H1 (cell line): ENCODE results near the gene IQSEC3. TPM values are rescaled to one million over a fixed set of nuclear protein-coding genes. Genes with fewer than 3 reads are reported as not detected.

Source experiments
- CTCF ChIA-PET: fragments of 300-600 bp; sonication (Branson Sonifier 250); formaldehyde crosslinking; loops from one replicate; lab custom pipeline; 2021; ENCODE audit not compliant: partially characterized antibody; lab: Charles Lee
- POLR2A ChIA-PET: fragments of 300-600 bp; sonication (Branson Sonifier 250); formaldehyde crosslinking; loops from one replicate; lab custom pipeline; 2021; ENCODE audit warnings: inconsistent platforms; ENCODE audit not compliant: partially characterized antibody; lab: Charles Lee
- DNase-seq, 2 experiments: peaks; one replicate each; pipeline versions ENCODE4 v3.0.0 to v3.0.0-alpha.2; 2010 to 2022; ENCODE audit warnings: low spot score in 2 of 2, low read depth in 1 of 2, mixed read lengths in 1 of 2
- FAIRE-seq: peaks from 2 replicates; lab custom pipeline; 2011; peaks lifted over from hg19 to GRCh38; lab: Jason Lieb, UNC
- H2AFZ ChIP-seq: 2 replicates; pipeline ENCODE4 v1.8.1; 2012; ENCODE audit warnings: low read length, inconsistent platforms
- H2AK5ac ChIP-seq: 2 replicates; pipeline ENCODE4 v1.6.1; 2013; ENCODE audit warnings: low read depth, low read length
- H2BK120ac ChIP-seq: replicated peaks from 2 replicates; pipeline ENCODE3; 2013; ENCODE audit warnings: low read depth, low read length, inconsistent platforms
- H2BK12ac ChIP-seq: 2 replicates; pipeline ENCODE4 v1.6.1; 2013; ENCODE audit warnings: low read depth, low read length
- H2BK15ac ChIP-seq: 2 replicates; pipeline ENCODE4 v1.6.1; 2013; ENCODE audit warnings: low read length
- H2BK20ac ChIP-seq: 2 replicates; pipeline ENCODE4 v1.6.1; 2013; ENCODE audit warnings: low read length
- H2BK5ac ChIP-seq: 2 replicates; pipeline ENCODE4 v1.6.1; 2013; ENCODE audit warnings: low read depth, low read length
- H3K14ac ChIP-seq: 2 replicates; pipeline ENCODE4 v1.6.1; 2013; ENCODE audit warnings: inconsistent platforms; ENCODE audit not compliant: insufficient read length
- H3K18ac ChIP-seq: 2 replicates; pipeline ENCODE4 v1.6.1; 2013; ENCODE audit warnings: low read length; ENCODE audit errors: extremely low read depth
- H3K23ac ChIP-seq: 2 replicates; pipeline ENCODE4 v1.6.1; 2013; ENCODE audit warnings: inconsistent platforms; ENCODE audit not compliant: insufficient read length
- H3K23me2 ChIP-seq: 2 replicates; pipeline ENCODE4 v1.6.1; 2013; ENCODE audit warnings: low read depth, low read length
- H3K27ac ChIP-seq: 2 replicates; pipeline ENCODE4 v1.6.1; 2011; ENCODE audit warnings: low read depth, low read length, inconsistent platforms
- H3K27me3 ChIP-seq, 4 experiments: replicated peaks in 1 of 4; 1 replicate in 1 of 4; 2 replicates in 3 of 4; pipeline versions ENCODE4 v1.6.1 to v1.8.1; 2011 to 2013; ENCODE audit warnings: low read length in 3 of 4, mild to moderate bottlenecking in 3 of 4, inconsistent platforms in 2 of 4, mixed read lengths in 2 of 4, moderate library complexity in 1 of 4; ENCODE audit not compliant: control insufficient read depth in 3 of 4, insufficient read depth in 3 of 4; ENCODE audit errors: extremely low read depth in 1 of 4
- H3K36me3 ChIP-seq, 4 experiments: 2 replicates each; pipeline versions ENCODE4 v1.6.1 to v1.8.1; 2011 to 2013; ENCODE audit warnings: mild to moderate bottlenecking in 4 of 4, low read length in 3 of 4, moderate library complexity in 2 of 4, control low read depth in 1 of 4, inconsistent platforms in 1 of 4; ENCODE audit not compliant: insufficient read depth in 4 of 4, control insufficient read depth in 2 of 4
- H3K4ac ChIP-seq: replicated peaks from 2 replicates; pipeline ENCODE3; 2013; ENCODE audit warnings: low read length, low read depth, mixed read lengths, inconsistent platforms; ENCODE audit not compliant: insufficient read length
- H3K4me1 ChIP-seq, 4 experiments: replicated peaks in 1 of 4; 1 replicate in 1 of 4; 2 replicates in 3 of 4; pipeline versions ENCODE4 v1.6.1 to v1.8.1; 2011 to 2013; ENCODE audit warnings: low read length in 3 of 4, inconsistent platforms in 2 of 4, mixed read lengths in 1 of 4; ENCODE audit not compliant: insufficient read depth in 4 of 4, control insufficient read depth in 3 of 4
- H3K4me2 ChIP-seq, 2 experiments: 2 replicates each; pipeline versions ENCODE4 v1.6.1 to v1.8.1; 2011 to 2013; ENCODE audit warnings: low read depth in 2 of 2, low read length in 2 of 2, control low read depth in 1 of 2, inconsistent platforms in 1 of 2, mild to moderate bottlenecking in 1 of 2; ENCODE audit not compliant: insufficient read depth in 1 of 2
- H3K4me3 ChIP-seq, 4 experiments: fragments of 200-600, 300-600 bp in 1 of 4; sonication (generic), shearing (Covaris generic), sonication (Bioruptor Twin) in 1 of 4; 2 replicates each; pipeline versions ENCODE4 v1.5.1 to v1.8.1; 2011 to 2016; ENCODE audit warnings: low read length in 4 of 4, low read depth in 3 of 4, control low read depth in 2 of 4, inconsistent platforms in 2 of 4, mild to moderate bottlenecking in 2 of 4, mixed read lengths in 1 of 4, moderate library complexity in 1 of 4; ENCODE audit not compliant: insufficient read depth in 2 of 4; ENCODE audit errors: extremely low read depth in 1 of 4
- H3K56ac ChIP-seq: replicated peaks from 2 replicates; pipeline ENCODE3; 2013; ENCODE audit warnings: low read depth, mild to moderate bottlenecking, mixed read lengths, low read length, inconsistent platforms; ENCODE audit not compliant: insufficient read length
- H3K79me1 ChIP-seq: 2 replicates; pipeline ENCODE4 v1.6.1; 2013; ENCODE audit warnings: low read depth, low read length, control low read depth
- H3K79me2 ChIP-seq, 2 experiments: 2 replicates each; pipeline versions ENCODE4 v1.6.1 to v1.8.1; 2012 to 2013; ENCODE audit warnings: low read length in 2 of 2, mild to moderate bottlenecking in 2 of 2, inconsistent platforms in 1 of 2; ENCODE audit not compliant: insufficient read depth in 2 of 2, control insufficient read depth in 1 of 2
- H3K9ac ChIP-seq, 4 experiments: replicated peaks in 1 of 4; 1 replicate in 1 of 4; 2 replicates in 3 of 4; pipeline versions ENCODE4 v1.6.1 to v1.8.1; 2011 to 2013; ENCODE audit warnings: low read depth in 3 of 4, low read length in 3 of 4, control low read depth in 2 of 4, mild to moderate bottlenecking in 2 of 4, moderate library complexity in 2 of 4, inconsistent platforms in 1 of 4; ENCODE audit errors: extremely low read depth in 1 of 4
- H3K9me3 ChIP-seq, 2 experiments: 2 replicates each; pipeline versions ENCODE4 v1.6.1 to v1.8.1; 2012 to 2013; ENCODE audit warnings: mild to moderate bottlenecking in 2 of 2, moderate library complexity in 2 of 2, control low read depth in 1 of 2, inconsistent platforms in 1 of 2, low read depth in 1 of 2, low read length in 1 of 2, mixed read lengths in 1 of 2; ENCODE audit not compliant: insufficient read depth in 2 of 2
- H4K20me1 ChIP-seq, 2 experiments: replicated peaks in 1 of 2; 2 replicates each; pipeline versions ENCODE3 to v1.8.1; 2011 to 2013; ENCODE audit warnings: inconsistent platforms in 2 of 2, low read length in 2 of 2, mild to moderate bottlenecking in 1 of 2; ENCODE audit not compliant: insufficient read depth in 2 of 2, control insufficient read depth in 1 of 2
- H4K5ac ChIP-seq: 2 replicates; pipeline ENCODE4 v1.6.1; 2013; ENCODE audit warnings: low read length, low read depth, mixed read lengths, inconsistent platforms; ENCODE audit not compliant: insufficient read length
- H4K8ac ChIP-seq: 2 replicates; pipeline ENCODE4 v1.8.0; 2013; ENCODE audit warnings: mild to moderate bottlenecking, moderate library complexity, low read length, inconsistent platforms; ENCODE audit not compliant: insufficient read depth; ENCODE audit errors: extremely low read depth
- H4K91ac ChIP-seq: replicated peaks from 2 replicates; pipeline ENCODE3; 2013; ENCODE audit warnings: low read length, mixed read lengths, inconsistent platforms; ENCODE audit not compliant: insufficient read length
- E2F6 ChIP-seq: IDR thresholded peaks from 2 replicates; pipeline ENCODE4 v1.6.1; 2012; ENCODE audit warnings: inconsistent platforms
- EGR1 ChIP-seq: IDR thresholded peaks from 2 replicates; pipeline ENCODE4 v1.6.1; 2011; ENCODE audit warnings: low read depth, low read length, borderline replicate concordance
- MAX ChIP-seq: IDR thresholded peaks from 2 replicates; pipeline ENCODE4 v1.6.1; 2012; ENCODE audit warnings: inconsistent platforms
- WGBS, 2 experiments: shearing (Covaris generic) in 1 of 2; methylation state at CpG; one replicate each; pipeline versions ENCODE4 v1.1.6 to v1.1.7; 2013 to 2015; ENCODE audit warnings: low lambda C conversion rate in 2 of 2, mixed read lengths in 2 of 2, inconsistent platforms in 1 of 2, low coverage in 1 of 2, missing lambda C conversion rate in 1 of 2; ENCODE audit not compliant: insufficient replicate concordance in 2 of 2, insufficient coverage in 1 of 2, insufficient read length in 1 of 2; ENCODE audit errors: extremely low coverage in 1 of 2, missing lambda C conversion rate in 1 of 2; 5-methylcytosine and 5-hydroxymethylcytosine counted together
- polyA plus RNA-seq, 7 experiments: library from polyadenylated mRNA; depleted of rRNA in 3 of 7; stranded (reverse) in 5 of 7; unstranded in 2 of 7; fragments of >200 nt in 5 of 7; fragments of 200-250 nt in 2 of 7; gene quantifications; 1 replicate in 5 of 7; 2 replicates in 1 of 7; 4 replicates in 1 of 7; pipeline versions ENCODE4 v1.2.1 to v1.2.3, GENCODE V29; 2011 to 2013; ENCODE audit warnings: missing spikeins in 2 of 7, mixed read lengths in 2 of 7
- total RNA-seq: library from RNA; stranded (reverse); fragmentation: NEBNext Ultra II Directional; extraction: Animal tissue kit (Norgen Biotek cat#: 25700); gene quantifications from 2 replicates; pipeline ENCODE4 v1.2.1, GENCODE V29; 2021

The IQSEC3 gene
- total and polyA plus RNA-seq, 2 of the 8 experiments (the other 6 are each of a cell fraction or from before 2014, with no cell fraction given): 1.2 to 3.1 TPM

- Histone ChIP-seq H2AFZ (no peak overlapping the region), H4K8ac (peak overlapping the region; percentile 84), H3K23ac (no peak overlapping the region), H2BK20ac (peak overlapping the region; percentile 89; the same call in 1 of the 2 replicates), H3K27me3 (peaks cover 6 to 41% (median 27%) of the 10 kb centered on the region in 4 experiments), H2BK12ac (peak overlapping the region; percentile 75; the same call in 1 of the 2 replicates), H3K79me2 (no peaks in the 10 kb centered on the region), H3K18ac (peak overlapping the region; percentile 88), H3K4me3 (peak overlapping the region in 1 of 4 experiments; percentile 53; a peak in 2 of 8 replicates), H3K9ac (no peak overlapping the region), H3K27ac (no peak overlapping the region), H3K14ac (no peak overlapping the region), H3K56ac (no peak overlapping the region), H2BK5ac (no peak overlapping the region), H4K5ac (no peak overlapping the region), H3K4me1 (peaks cover 4 to 34% (median 26%) of the 10 kb centered on the region in 4 experiments), H3K9me3 (peaks cover 0 to 6% of the 10 kb centered on the region in 2 experiments; a peak in 1 of 4 replicates), H4K91ac (peak overlapping the region; percentile 71), H3K36me3 (0 out of 8 replicates have a peak, but pooled peaks cover 0 to 3% (median 0%) of the 10 kb centered on the region in 4 experiments), H2BK15ac (0 out of 2 replicates have a peak overlapping the region, but pooled peaks have one; percentile 61), H3K4ac (no peak overlapping the region), H4K20me1 (no peaks in the 10 kb centered on the region), H2AK5ac (no peak overlapping the region), H3K4me2 (peak overlapping the region; percentile 51 to 66), H3K79me1 (no peaks in the 10 kb centered on the region), H2BK120ac (no peak overlapping the region), H3K23me2 (no peaks in the 10 kb centered on the region; the same call in 1 of the 2 replicates)
- 78% methylated on average over 41 of the region's 64 CpGs; no CpG with 5 or more reads in 1 of the 2 experiments for WGBS, 2 experiments
- FAIRE-seq: no peak
- CTCF ChIA-PET: interaction anchor here (1.3 to 2.0 kb wide), 3 partner anchors 10 to 13 kb away, joined by 4 to 7 read pairs (median 6); no protein-coding TSS in a partner anchor
- no peak for DNase-seq
- POLR2A ChIA-PET: interaction anchor here (1.0 to 4.2 kb wide), 3 partner anchors 11 to 21 kb away, joined by 3 to 19 read pairs (median 3); no protein-coding TSS in a partner anchor
- TF ChIP-seq MAX (peak; percentile 99), E2F6 (peak; percentile 96), EGR1 (no peak)
Measured at GRCh38 chr12:138171-138897, 71.8 kb downstream of the IQSEC3 start.
